Measurements from ENCODE around the gene NKAIN1. TPM values are rescaled to one million over a fixed set of nuclear protein-coding genes. Genes with fewer than 3 reads are reported as not detected.
"Not testable (repeated sequence)": the region's sequence is repeated elsewhere in the genome, so short reads cannot be mapped to it uniquely, and the experiment has no call there.

Gene NKAIN1
- total RNA-seq, 4 donors from 2014 or later: not detected

GRCh38 chr1:31144442-31144841, 95.2 kb downstream of the NKAIN1 start:
- ATAC-seq (ENCODE audit: low FRiP score) (no peak), DNase-seq (ENCODE audit: low spot score) (no peak)
- no peak for TF ChIP-seq CTCF (IDR thresholded peaks at IDR 0.05)

DNA sequence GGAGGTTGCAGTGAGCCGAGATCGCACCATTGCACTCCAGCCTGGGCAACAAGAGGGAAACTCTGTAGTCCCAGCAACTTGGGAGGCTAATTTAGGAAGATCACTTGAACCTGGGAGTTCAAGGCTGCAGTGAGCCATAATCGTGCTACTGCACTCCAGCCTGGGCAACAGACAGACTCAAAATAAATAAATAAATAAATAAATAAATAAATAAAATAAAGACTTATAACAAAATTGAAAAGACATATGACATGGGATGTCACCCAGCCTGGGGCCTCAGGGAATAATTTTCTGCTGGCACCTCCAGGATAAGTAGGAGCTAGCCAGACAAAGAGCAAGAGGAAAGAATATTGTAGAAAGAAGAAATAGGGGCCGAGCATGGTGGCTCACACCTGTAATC, 96.2 kb downstream of the NKAIN1 start:
- DNase-seq (ENCODE audit: low spot score): no peak
- no peak for TF ChIP-seq CTCF (IDR thresholded peaks at IDR 0.05)

DNA sequence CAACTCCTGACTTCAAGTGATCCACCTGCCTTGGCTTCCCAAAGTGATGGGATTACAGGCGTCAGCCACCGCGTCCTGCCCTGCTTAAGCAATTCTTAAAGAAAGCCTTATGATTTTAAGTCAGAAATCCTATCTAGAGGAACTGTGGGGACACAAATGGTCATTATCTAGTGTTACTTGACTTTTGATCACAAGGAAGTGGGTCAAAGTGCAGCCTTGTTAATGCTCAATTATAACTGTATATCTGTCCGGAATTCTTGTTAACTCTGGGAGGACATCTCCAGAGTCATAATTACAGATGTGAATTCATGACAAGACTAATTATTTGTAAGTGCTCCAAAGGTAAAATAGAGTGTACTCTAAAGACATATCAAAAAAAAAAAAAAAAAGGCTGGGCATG, 97.3 kb downstream of the NKAIN1 start:
- no peak for DNase-seq (ENCODE audit: low spot score)
- TF ChIP-seq CTCF (IDR thresholded peaks at IDR 0.05): no peak
- ATAC-seq (ENCODE audit: low FRiP score): no peak

More for the DNA sequence above, 96.2 kb downstream of the NKAIN1 start:
- ATAC-seq (ENCODE audit: low FRiP score): no peak

- TF ChIP-seq CTCF (IDR thresholded peaks at IDR 0.05): no peak
- ATAC-seq (ENCODE audit: low FRiP score) (no peak), DNase-seq (ENCODE audit: low spot score) (no peak)
Observed at GRCh38 chr1:31140299-31140698, 99.4 kb downstream of the NKAIN1 start.

DNA sequence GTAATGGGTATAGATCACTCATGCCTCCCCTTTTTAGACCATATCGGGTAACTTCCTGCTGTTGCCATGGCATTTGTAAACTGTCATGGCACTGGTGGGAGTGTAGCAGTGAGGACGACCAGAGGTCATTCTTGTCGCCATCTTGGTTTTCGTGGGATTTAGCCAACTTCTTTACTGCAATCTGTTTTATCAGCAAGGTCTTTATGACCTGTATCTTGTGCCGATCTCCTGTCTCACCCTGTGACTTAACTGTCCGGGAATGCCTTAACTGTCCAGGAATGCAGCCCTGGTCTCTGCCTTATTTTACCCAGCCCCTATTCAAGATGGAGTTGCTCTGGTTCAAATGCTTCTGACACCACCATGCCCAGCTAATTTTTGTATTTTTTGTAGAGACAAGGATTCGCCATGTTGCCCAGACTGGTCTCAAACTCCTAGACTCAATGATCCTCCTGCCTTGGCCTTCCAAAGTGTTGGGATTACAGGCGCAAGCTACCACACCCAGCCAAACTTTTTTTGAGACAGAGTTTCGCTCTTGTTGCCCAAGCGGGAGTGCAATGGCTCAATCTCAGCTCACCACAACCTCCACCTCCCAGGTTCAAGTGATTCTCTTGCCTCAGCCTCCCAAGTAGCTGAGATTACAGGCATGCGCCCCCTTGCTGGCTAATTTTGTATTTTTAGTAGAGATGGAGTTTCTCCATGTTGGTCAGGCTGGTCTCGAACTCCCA, 100.7 kb downstream of the NKAIN1 start:
- not testable (repeated sequence) for DNase-seq (ENCODE audit: low spot score); ATAC-seq (ENCODE audit: low FRiP score)

DNA sequence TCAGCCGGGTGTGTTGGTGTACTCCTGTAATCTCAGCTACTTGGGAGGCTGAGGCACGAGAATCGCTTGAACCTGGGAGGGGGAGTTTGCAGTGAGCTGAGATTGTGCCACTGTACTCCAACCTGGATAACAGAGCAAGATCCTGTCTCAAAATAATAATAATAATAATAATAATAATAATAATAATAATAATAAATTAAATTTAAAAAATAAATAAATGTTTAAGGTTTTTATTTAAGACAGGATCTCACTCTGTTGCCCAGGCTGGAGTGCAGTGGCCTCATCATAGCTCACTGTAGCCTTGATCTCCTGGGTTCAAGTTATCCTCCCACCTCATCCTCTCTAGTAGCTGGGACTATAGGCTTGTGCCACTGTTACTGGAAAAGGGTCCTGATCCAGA, 101.8 kb downstream of the NKAIN1 start:
- ATAC-seq (ENCODE audit: low FRiP score); DNase-seq (ENCODE audit: low spot score): not testable (repeated sequence)

DNA sequence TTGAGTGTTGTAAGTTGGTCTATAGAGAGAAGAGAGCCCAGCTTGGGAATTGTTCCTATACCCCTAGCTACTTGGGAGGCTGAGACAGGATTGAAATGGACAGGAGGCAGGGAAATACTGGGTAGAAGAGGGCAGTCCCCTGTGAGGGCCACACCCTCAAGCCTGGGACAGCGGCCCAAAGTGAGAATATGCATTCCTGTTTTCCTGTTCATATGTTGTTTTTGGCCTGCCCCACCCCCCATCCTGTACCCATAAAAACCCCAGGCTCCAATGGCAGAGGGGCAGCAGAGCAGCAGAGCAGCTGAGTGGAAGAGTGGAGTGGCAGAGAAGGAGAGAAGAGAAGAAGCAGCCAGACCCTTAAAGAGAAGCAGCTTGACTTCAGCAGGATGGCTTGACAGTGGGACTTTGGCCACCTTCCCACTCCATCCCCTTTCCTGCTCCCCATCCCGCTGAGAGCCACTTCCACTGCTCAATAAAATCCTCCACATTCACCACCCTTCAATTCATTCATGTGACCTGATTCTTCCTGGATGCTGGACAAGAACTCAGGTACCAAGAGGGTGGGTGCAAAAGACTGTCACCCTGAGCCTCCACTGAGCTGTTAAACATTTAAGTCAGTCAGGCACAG, 103.6 kb downstream of the NKAIN1 start:
- no peak for TF ChIP-seq CTCF (IDR thresholded peaks at IDR 0.05)
- DNase-seq (ENCODE audit: low spot score) (no peak), ATAC-seq (ENCODE audit: low FRiP score) (no peak)

GRCh38 chr1:31133368-31133767, 106.3 kb downstream of the NKAIN1 start:
- TF ChIP-seq CTCF (IDR thresholded peaks at IDR 0.05): no peak
- DNase-seq (ENCODE audit: low spot score) (no peak), ATAC-seq (ENCODE audit: low FRiP score) (no peak)

Data from omental fat pad (tissue), 4 donors.